A549 (cell line): ENCODE measurements around the gene ORMDL2. TPM values are rescaled to one million over a fixed set of nuclear protein-coding genes. Genes with fewer than 3 reads are reported as not detected.

Experiments used
- ATAC-seq, 2 experiments: fragments of 200-7000 bp in 1 of 2; fragments of >200 bp in 1 of 2; cut with Nextera tagmentation in 1 of 2; cut with Tn5 transposase in 1 of 2; 3 replicates each; pipeline versions ENCODE4 v1.8.0 to v1.9.1; 2018 to 2020; ENCODE audit warnings: mild to moderate bottlenecking in 1 of 2, moderate library complexity in 1 of 2
- CTCF ChIA-PET: fragments of 300-600 bp; sonication (Branson Sonifier 250); formaldehyde crosslinking; extraction: SDS; loops from one replicate; lab custom pipeline; 2021; ENCODE audit warnings: antibody characterized with exemption, inconsistent platforms; lab: Yijun Ruan, JAX
- POLR2A ChIA-PET: fragments of 350-600 bp; formaldehyde crosslinking; extraction: SDS; loops from one replicate; lab custom pipeline; 2021; ENCODE audit warnings: antibody characterized with exemption, inconsistent platforms; lab: Yijun Ruan, JAX
- DNase-seq, 2 experiments: peaks; one replicate each; pipeline versions ENCODE4 v3.0.0 to v3.0.0-alpha.2; 2011 to 2016; ENCODE audit warnings: low read depth in 1 of 2, low spot score in 1 of 2
- FAIRE-seq: peaks from 2 replicates; lab custom pipeline; 2011; peaks lifted over from hg19 to GRCh38; lab: Jason Lieb, UNC
- H3K27ac ChIP-seq, 2 experiments: fragments of >200 bp; sonication (Bioruptor Twin); formaldehyde crosslinking; 3 replicates each; pipeline ENCODE4 v1.5.1; 2016 to 2017
- H3K4me1 ChIP-seq: fragments of >200 bp; sonication (Bioruptor Twin); formaldehyde crosslinking; 3 replicates; pipeline ENCODE4 v1.6.1; 2016
- H3K4me2 ChIP-seq: fragments of >200 bp; sonication (Bioruptor Twin); formaldehyde crosslinking; 3 replicates; pipeline ENCODE4 v1.6.1; 2016
- H3K4me3 ChIP-seq: fragments of >200 bp; sonication (Bioruptor Twin); formaldehyde crosslinking; 3 replicates; pipeline ENCODE4 v1.5.1; 2016
- H3K9me3 ChIP-seq: fragments of >200 bp; sonication (Bioruptor Twin); formaldehyde crosslinking; 3 replicates; pipeline ENCODE4 v1.6.1; 2016
- ATOH8 ChIP-seq: fragments of 250-450 bp; sonication (Bioruptor Pico); IDR thresholded peaks from 2 replicates; pipeline ENCODE4 v1.5.0; 2020; ENCODE audit warnings: low read depth, mild to moderate bottlenecking, moderate library complexity
- CHD2 ChIP-seq: fragments of 150-350 bp; IDR thresholded peaks from 2 replicates; pipeline ENCODE4 v1.6.1; 2014; ENCODE audit warnings: low read length; ENCODE audit not compliant: partially characterized antibody
- CHD4 ChIP-seq: fragments of 200-600 bp; sonication (generic); IDR thresholded peaks from 2 replicates; pipeline ENCODE4 v1.6.1; 2016; ENCODE audit warnings: antibody characterized with exemption, mild to moderate bottlenecking, borderline replicate concordance
- CTCF ChIP-seq: fragments of >200 bp; sonication (Bioruptor Twin); formaldehyde crosslinking; IDR thresholded peaks from 3 replicates; pipeline ENCODE4 v1.5.1; 2016
- EHF ChIP-seq: fragments of 250-450 bp; sonication (Bioruptor Pico); IDR thresholded peaks from 2 replicates; pipeline ENCODE4 v1.5.0; 2020; ENCODE audit warnings: mild to moderate bottlenecking
- EHMT2 ChIP-seq: fragments of 200-600 bp; sonication (generic); IDR thresholded peaks from 2 replicates; pipeline ENCODE4 v1.6.1; 2016; ENCODE audit warnings: antibody characterized with exemption, low read depth, mild to moderate bottlenecking, moderate library complexity
- EP300 ChIP-seq, 2 experiments: fragments of >200 bp; sonication (Bioruptor Twin); formaldehyde crosslinking; IDR thresholded peaks; 2 replicates in 1 of 2; 3 replicates in 1 of 2; pipeline ENCODE4 v1.6.1; 2016 to 2017
- FOSL2 ChIP-seq, 2 experiments: fragments of 450-650 bp in 1 of 2; fragments of >200 bp in 1 of 2; sonication (Bioruptor Twin) in 1 of 2; formaldehyde crosslinking; IDR thresholded peaks; 2 replicates each; pipeline versions ENCODE4 v1.5.0 to v1.6.1; 2016 to 2020; ENCODE audit warnings: mild to moderate bottlenecking in 1 of 2, moderate library complexity in 1 of 2
- FOXS1 ChIP-seq: fragments of 250-450 bp; sonication (Bioruptor Pico); IDR thresholded peaks from 2 replicates; pipeline ENCODE4 v1.5.0; 2020; ENCODE audit warnings: mild to moderate bottlenecking, moderate library complexity
- HMGXB4 ChIP-seq: fragments of 250-450 bp; sonication (Bioruptor Pico); IDR thresholded peaks from 2 replicates; pipeline ENCODE4 v1.5.0; 2021; ENCODE audit warnings: mild to moderate bottlenecking, moderate library complexity, borderline replicate concordance
- HOXB5 ChIP-seq: fragments of 250-450 bp; sonication (Bioruptor Pico); IDR thresholded peaks from 2 replicates; pipeline ENCODE4 v1.5.0; 2020; ENCODE audit warnings: mild to moderate bottlenecking, moderate library complexity
- NR3C1 ChIP-seq: fragments of >200 bp; sonication (Bioruptor Twin); formaldehyde crosslinking; IDR thresholded peaks from 3 replicates; pipeline ENCODE4 v1.6.1; 2017
- PBX3 ChIP-seq: IDR thresholded peaks from 2 replicates; pipeline ENCODE4 v1.6.1; 2012
- POLR2A ChIP-seq: IDR thresholded peaks from 2 replicates; pipeline ENCODE4 v1.6.1; 2012; ENCODE audit warnings: mild to moderate bottlenecking, low read length
- RAD21 ChIP-seq, 2 experiments: fragments of >200 bp in 1 of 2; sonication (Bioruptor Twin) in 1 of 2; formaldehyde crosslinking in 1 of 2; IDR thresholded peaks in 1 of 2; conservative IDR thresholded peaks in 1 of 2; 2 replicates in 1 of 2; 3 replicates in 1 of 2; pipeline ENCODE4 v1.6.1; 2012 to 2018; ENCODE audit warnings: inconsistent platforms in 1 of 2
- RARB ChIP-seq: fragments of 250-450 bp; sonication (Bioruptor Pico); IDR thresholded peaks from 2 replicates; pipeline ENCODE4 v1.8.0; 2021; ENCODE audit warnings: mild to moderate bottlenecking, moderate library complexity
- RCOR1 ChIP-seq: fragments of 150-350 bp; IDR thresholded peaks from 2 replicates; pipeline ENCODE4 v1.6.1; 2014; ENCODE audit warnings: antibody characterized with exemption, low read length, low read depth
- RFX5 ChIP-seq: fragments of 450-650 bp; IDR thresholded peaks from 2 replicates; pipeline ENCODE4 v1.7.1; 2014; ENCODE audit warnings: antibody characterized with exemption, mild to moderate bottlenecking, moderate library complexity
- RNF2 ChIP-seq: fragments of 200-600 bp; sonication (generic); IDR thresholded peaks from 2 replicates; pipeline ENCODE4 v1.6.1; 2016; ENCODE audit warnings: low read depth, mild to moderate bottlenecking, antibody characterized with exemption, moderate library complexity, borderline replicate concordance
- SMC3 ChIP-seq: fragments of >200 bp; sonication (Bioruptor Twin); formaldehyde crosslinking; IDR thresholded peaks from 3 replicates; pipeline ENCODE4 v1.6.1; 2018; ENCODE audit warnings: inconsistent platforms
- ZC3H11A ChIP-seq: fragments of 450-650 bp; IDR thresholded peaks from 2 replicates; pipeline ENCODE4 v1.6.1; 2014; ENCODE audit warnings: antibody characterized with exemption, mild to moderate bottlenecking
- ZFP36 ChIP-seq: fragments of 450-650 bp; IDR thresholded peaks from 2 replicates; pipeline ENCODE4 v1.6.1; 2014; ENCODE audit warnings: borderline replicate concordance; ENCODE audit not compliant: partially characterized antibody
- ZSCAN20 ChIP-seq: fragments of 250-450 bp; sonication (Bioruptor Pico); IDR thresholded peaks from 2 replicates; pipeline ENCODE4 v1.8.0; 2022; ENCODE audit warnings: mild to moderate bottlenecking, moderate library complexity
- WGBS: methylation state at CpG from one replicate; pipeline ENCODE4 v1.1.6; 2017; ENCODE audit errors: missing lambda C conversion rate; 5-methylcytosine and 5-hydroxymethylcytosine counted together
- polyA plus RNA-seq, 4 experiments: library from polyadenylated mRNA; depleted of rRNA in 3 of 4; stranded (reverse); fragments of >200 nt; fragmentation: RNase III in 1 of 4; extraction: RNeasy Plus Mini Kit Qiagen cat#74134 plus additional on column Dnase treatment in 1 of 4; gene quantifications; 2 replicates in 3 of 4; 3 replicates in 1 of 4; pipeline ENCODE4 v1.2.3, GENCODE V29; 2011 to 2017

The ORMDL2 gene
- polyA plus RNA-seq, 2 of the 4 experiments (the other 2 are of a cell fraction): 79.0 to 93.6 TPM

GRCh38 chr12:55850893-55851292 is 33.1 kb downstream of the ORMDL2 start:
- ATAC-seq (no peak), DNase-seq (no peak), FAIRE-seq (no peak)
- Histone ChIP-seq H3K4me2 (no peak overlapping the region), H3K4me1 (peaks cover 8% of the 10 kb centered on the region; the same call in 1 of the 3 replicates), H3K9me3 (no peaks in the 10 kb centered on the region), H3K27ac (no peak overlapping the region), H3K4me3 (no peak overlapping the region)
- CTCF ChIA-PET: interaction anchor here (2.1 kb wide), 1 partner anchor 112 kb away, joined by 6 read pairs; no protein-coding TSS in a partner anchor
- WGBS: 75% methylated on average over 3 of the region's 3 CpGs
- POLR2A ChIA-PET: interaction anchor here (0.6 kb wide), 1 partner anchor 57 kb away, joined by 3 read pairs; no protein-coding TSS in a partner anchor
- TF ChIP-seq FOXS1 (no peak), ZFP36 (no peak), ZSCAN20 (no peak), ZC3H11A (no peak), CHD2 (no peak), RFX5 (no peak), RCOR1 (no peak), HMGXB4 (CRISPR knock-in tag) (no peak), RNF2 (no peak), EHMT2 (no peak), RARB (no peak), NR3C1 (no peak), HOXB5 (no peak), CTCF (no peak), RAD21 (conservative IDR thresholded peaks at IDR 0.05 in 1 of 2, IDR thresholded peaks at IDR 0.05 in 1 of 2) (no peak), FOSL2 (IDR thresholded peaks at IDR 0.05) (no peak), FOSL2 (CRISPR knock-in tag; IDR thresholded peaks at IDR 0.05) (no peak), EP300 (IDR thresholded peaks at IDR 0.05) (no peak)
- TF ChIP-seq, all 56 proteins: peak for 0

- ChIA-PET CTCF (interaction anchor here (0.9 kb wide), 1 partner anchor 9 kb away, joined by 3 read pairs; the partner anchor contains the start of gene MMP19), POLR2A (no interaction called here)
- no peak overlapping the region for H3K27ac ChIP-seq
- ATAC-seq: no peak
- no peak overlapping the region for H3K4me2 ChIP-seq
- WGBS: 0% methylated on average over 1 of the region's 1 CpG
- no peak overlapping the region for H3K4me3 ChIP-seq
- H3K4me1 ChIP-seq: peaks cover 3% of the 10 kb centered on the region; the same call in 1 of the 3 replicates
- FAIRE-seq: no peak
- DNase-seq: no peak
- no peaks in the 10 kb centered on the region for H3K9me3 ChIP-seq
- TF ChIP-seq CHD2 (no peak), EHF (CRISPR knock-in tag) (no peak), POLR2A (no peak), CHD4 (no peak), ATOH8 (CRISPR knock-in tag) (no peak), SMC3 (no peak), PBX3 (no peak)
- TF ChIP-seq, all 56 proteins: peak for 0
These were observed 34.9 kb downstream of the ORMDL2 start for GRCh38 chr12:55852740-55853139.
